ENCODE measurements around the gene RAD51AP2. TPM values are rescaled to one million over a fixed set of nuclear protein-coding genes. Genes with fewer than 3 reads are reported as not detected.

RAD51AP2 gene
- total RNA-seq, 4 donors from 2014 or later, result not detected

GRCh38 chr2:17483496-17483895, 34.7 kb downstream of the RAD51AP2 start:
- no peak for ATAC-seq (ENCODE audit: low FRiP score)
- no peak for TF ChIP-seq CTCF (IDR thresholded peaks at IDR 0.05)
- no peak for DNase-seq (ENCODE audit: low spot score)

- DNase-seq (ENCODE audit: low spot score) (no peak), ATAC-seq (ENCODE audit: low FRiP score) (no peak)
- no peak for TF ChIP-seq CTCF (IDR thresholded peaks at IDR 0.05)
These were observed 35.6 kb downstream of the RAD51AP2 start for GRCh38 chr2:17482651-17483050.

DNA sequence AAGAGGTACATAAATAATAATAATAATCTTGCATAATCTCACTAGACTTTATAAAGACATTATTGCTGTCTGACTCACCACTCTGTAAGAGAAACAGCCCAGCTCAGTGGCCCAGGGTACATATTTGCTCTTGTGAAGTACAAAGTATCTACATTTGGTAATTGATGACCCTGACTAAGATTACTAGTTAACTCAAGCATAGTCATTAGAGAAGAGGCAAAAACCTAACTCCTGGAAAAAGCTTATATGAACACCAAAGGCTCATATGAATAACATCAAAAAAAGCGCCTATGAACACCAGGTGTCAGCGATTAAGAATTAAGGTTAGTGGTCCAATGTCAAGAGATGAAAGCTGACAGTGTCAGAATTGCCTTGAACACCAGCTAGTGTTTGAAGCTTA, 38.4 kb downstream of the RAD51AP2 start:
- DNase-seq (ENCODE audit: low spot score) (no peak), ATAC-seq (ENCODE audit: low FRiP score) (no peak)
- no peak for TF ChIP-seq CTCF (IDR thresholded peaks at IDR 0.05)

- no peak for TF ChIP-seq CTCF (IDR thresholded peaks at IDR 0.05)
- ATAC-seq (ENCODE audit: low FRiP score) (no peak), DNase-seq (ENCODE audit: low spot score) (no peak)
These were observed 41.4 kb downstream of the RAD51AP2 start for GRCh38 chr2:17476830-17477229.

- DNase-seq (ENCODE audit: low spot score) (no peak), ATAC-seq (ENCODE audit: low FRiP score) (no peak)
- no peak for TF ChIP-seq CTCF (IDR thresholded peaks at IDR 0.05)
These were observed 42.2 kb downstream of the RAD51AP2 start for GRCh38 chr2:17476064-17476463.

- no peak for TF ChIP-seq CTCF (IDR thresholded peaks at IDR 0.05)
- no peak for DNase-seq (ENCODE audit: low spot score)
- no peak for ATAC-seq (ENCODE audit: low FRiP score)
These were observed 43.0 kb downstream of the RAD51AP2 start for GRCh38 chr2:17475286-17475685.

DNA sequence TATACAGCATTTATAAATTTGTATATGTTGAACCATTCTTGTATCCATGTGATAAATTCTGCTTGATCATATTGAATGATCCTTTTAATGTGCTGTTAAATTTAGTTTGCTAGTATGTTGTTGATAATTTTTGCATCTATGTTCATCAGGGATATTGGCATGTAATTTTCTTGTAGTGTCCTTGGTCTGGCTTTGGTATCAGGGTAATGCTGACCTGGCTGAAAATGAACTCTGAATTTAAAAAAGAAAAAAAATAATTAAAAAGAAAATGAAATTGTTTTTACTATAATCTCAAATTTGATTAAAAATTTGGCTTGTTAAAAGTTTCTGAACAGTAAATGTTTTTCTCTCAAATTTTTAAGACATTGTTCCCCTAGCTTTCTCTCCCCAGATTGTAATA, 46.3 kb downstream of the RAD51AP2 start:
- ATAC-seq (ENCODE audit: low FRiP score) (no peak), DNase-seq (ENCODE audit: low spot score) (no peak)
- no peak for TF ChIP-seq CTCF (IDR thresholded peaks at IDR 0.05)
